Panc1 (cell line): Measurements from ENCODE around the gene EMX2. TPM values are rescaled to one million over a fixed set of nuclear protein-coding genes. Genes with fewer than 3 reads are reported as not detected.

Experiments
- ATAC-seq: fragments of 200-7000 bp; cut with Tn5 transposase; 2 replicates; pipeline ENCODE4 v1.9.1; 2020; ENCODE audit warnings: mild to moderate bottlenecking, moderate library complexity
- BruUV-seq: library from RNA; stranded (reverse); fragments of 400-500 nt; replicated peaks from 2 replicates; lab custom pipeline; 2021; lab: Mats Ljungman, UMichigan
- CTCF ChIA-PET: fragments of 300-600 bp; sonication (Branson Sonifier 250); formaldehyde crosslinking; loops from one replicate; lab custom pipeline; 2022; ENCODE audit warnings: antibody characterized with exemption; lab: Charles Lee
- POLR2A ChIA-PET: fragments of 300-600 bp; sonication (Branson Sonifier 250); formaldehyde crosslinking; loops from one replicate; lab custom pipeline; 2022; ENCODE audit warnings: antibody characterized with exemption; lab: Charles Lee
- DNase-seq: peaks from one replicate; pipeline ENCODE4 v3.0.0-alpha.2; 2010; ENCODE audit warnings: low read depth, low spot score
- H3K27ac ChIP-seq: 2 replicates; pipeline ENCODE4 v1.5.1; 2011; ENCODE audit warnings: mild to moderate bottlenecking, low read length, inconsistent platforms
- H3K27me3 ChIP-seq: fragments of 200-500 bp; sonication (Bioruptor generic); 2 replicates; pipeline ENCODE4 v1.6.0; 2014; ENCODE audit warnings: low read length, inconsistent platforms; ENCODE audit not compliant: control insufficient read depth, insufficient read depth
- H3K36me3 ChIP-seq: fragments of 200-500 bp; sonication (Bioruptor generic); 2 replicates; pipeline ENCODE4 v1.5.1; 2014; ENCODE audit warnings: inconsistent platforms, mild to moderate bottlenecking, low read length, moderate library complexity; ENCODE audit not compliant: control insufficient read depth, insufficient read depth
- H3K4me1 ChIP-seq: 2 replicates; pipeline ENCODE4 v1.5.1; 2011; ENCODE audit warnings: inconsistent platforms, mild to moderate bottlenecking, low read length, moderate library complexity; ENCODE audit not compliant: control insufficient read depth, insufficient read depth
- H3K4me3 ChIP-seq, 2 experiments: 2 replicates each; pipeline ENCODE4 v1.5.1; 2011 to 2012; ENCODE audit warnings: low read depth in 2 of 2, low read length in 2 of 2, mild to moderate bottlenecking in 2 of 2, inconsistent platforms in 1 of 2, moderate library complexity in 1 of 2
- H3K9me3 ChIP-seq: fragments of 200-500 bp; sonication (Bioruptor generic); 2 replicates; pipeline ENCODE4 v1.5.1; 2014; ENCODE audit warnings: low read depth, mild to moderate bottlenecking, inconsistent platforms, low read length, moderate library complexity; ENCODE audit not compliant: control insufficient read depth, insufficient read depth
- POLR2AphosphoS5 ChIP-seq: IDR thresholded peaks from 2 replicates; pipeline ENCODE4 v1.6.1; 2012; ENCODE audit warnings: mild to moderate bottlenecking, low read depth, low read length, moderate library complexity
- REST ChIP-seq, 2 experiments: IDR thresholded peaks; 2 replicates each; pipeline ENCODE4 v1.6.1; 2011 to 2012; ENCODE audit warnings: low read depth in 2 of 2, control low read depth in 1 of 2, low read length in 1 of 2, mild to moderate bottlenecking in 1 of 2, moderate library complexity in 1 of 2; ENCODE audit not compliant: insufficient read depth in 1 of 2
- SIN3A ChIP-seq: IDR thresholded peaks from 2 replicates; pipeline ENCODE4 v1.6.1; 2012; ENCODE audit warnings: low read depth, mild to moderate bottlenecking, low read length, moderate library complexity, borderline replicate concordance; ENCODE audit not compliant: insufficient read depth
- TCF7L2 ChIP-seq: IDR thresholded peaks from 2 replicates; pipeline ENCODE4 v1.6.1; 2011; ENCODE audit warnings: mild to moderate bottlenecking, low read depth, low read length, inconsistent platforms
- in situ Hi-C: cut with HindIII; loops from 2 replicates; pipeline ENCODE4 v1.10.0; 2016; ENCODE audit warnings: low sequenced_read_pairs, low pct_unique_long_range_greater_than_20kb
- intact Hi-C: fragments of 100-400 bp; cut with micrococcal nuclease; formaldehyde crosslinking; loops from one replicate; pipeline ENCODE4 v1.10.0; 2022; ENCODE audit not compliant: unreplicated experiment
- total RNA-seq: library from RNA; stranded (reverse); gene quantifications from one replicate; pipeline ENCODE4 v1.2.1, GENCODE V29; 2021; ENCODE audit not compliant: unreplicated experiment
- TF ChIP-seq, protein P1 (sequence below): fragments of 450-650 bp; IDR thresholded peaks from 2 replicates; pipeline ENCODE4 v1.5.1; 2017; ENCODE audit warnings: mild to moderate bottlenecking

EMX2 gene
- total RNA-seq, 1 experiment from 2014 or later, result not detected

- ATAC-seq (peak; percentile 68), DNase-seq (no peak)
- ChIA-PET POLR2A (no interaction called here), CTCF (interaction anchor here (0.6 to 0.8 kb wide), 2 partner anchors 23 to 157 kb away, joined by 4 to 6 read pairs; no protein-coding TSS in a partner anchor)
- peaks cover 42% of the 10 kb centered on the region for H3K27me3 ChIP-seq
- peak overlapping the region; percentile 28 to 48 for H3K4me3 ChIP-seq
- intact Hi-C loops (no loop called here), in situ Hi-C loops (no loop called here)
- H3K27ac ChIP-seq, result no peak overlapping the region
- TF ChIP-seq, protein P1, sequence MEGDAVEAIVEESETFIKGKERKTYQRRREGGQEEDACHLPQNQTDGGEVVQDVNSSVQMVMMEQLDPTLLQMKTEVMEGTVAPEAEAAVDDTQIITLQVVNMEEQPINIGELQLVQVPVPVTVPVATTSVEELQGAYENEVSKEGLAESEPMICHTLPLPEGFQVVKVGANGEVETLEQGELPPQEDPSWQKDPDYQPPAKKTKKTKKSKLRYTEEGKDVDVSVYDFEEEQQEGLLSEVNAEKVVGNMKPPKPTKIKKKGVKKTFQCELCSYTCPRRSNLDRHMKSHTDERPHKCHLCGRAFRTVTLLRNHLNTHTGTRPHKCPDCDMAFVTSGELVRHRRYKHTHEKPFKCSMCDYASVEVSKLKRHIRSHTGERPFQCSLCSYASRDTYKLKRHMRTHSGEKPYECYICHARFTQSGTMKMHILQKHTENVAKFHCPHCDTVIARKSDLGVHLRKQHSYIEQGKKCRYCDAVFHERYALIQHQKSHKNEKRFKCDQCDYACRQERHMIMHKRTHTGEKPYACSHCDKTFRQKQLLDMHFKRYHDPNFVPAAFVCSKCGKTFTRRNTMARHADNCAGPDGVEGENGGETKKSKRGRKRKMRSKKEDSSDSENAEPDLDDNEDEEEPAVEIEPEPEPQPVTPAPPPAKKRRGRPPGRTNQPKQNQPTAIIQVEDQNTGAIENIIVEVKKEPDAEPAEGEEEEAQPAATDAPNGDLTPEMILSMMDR, result peak; percentile 53; the same call in 1 of the 2 replicates
- TF ChIP-seq POLR2AphosphoS5, result no peak
- BruUV-seq, result no TSS peak
- H3K9me3 ChIP-seq, result no peaks in the 10 kb centered on the region
- peaks cover 9% of the 10 kb centered on the region; the same call in 1 of the 2 replicates for H3K4me1 ChIP-seq
- no peaks in the 10 kb centered on the region for H3K36me3 ChIP-seq
These were observed 868 bp downstream of the EMX2 start for GRCh38 chr10:117543225-117544003.

- Histone ChIP-seq H3K27me3 (peaks cover 46% of the 10 kb centered on the region), H3K36me3 (no peaks in the 10 kb centered on the region), H3K4me1 (peaks cover 9% of the 10 kb centered on the region; the same call in 1 of the 2 replicates), H3K27ac (no peak overlapping the region), H3K4me3 (peak overlapping the region; percentile 28 to 48), H3K9me3 (no peaks in the 10 kb centered on the region)
- intact Hi-C loops (no loop called here), in situ Hi-C loops (no loop called here)
- no peak for ATAC-seq
- CTCF ChIA-PET, result interaction anchor here (0.8 kb wide), 1 partner anchor 22 kb away, joined by 4 read pairs; no protein-coding TSS in a partner anchor
- POLR2A ChIA-PET, result no interaction called here
- DNase-seq, result no peak
- no TSS peak for BruUV-seq
- TF ChIP-seq TCF7L2 (no peak), POLR2AphosphoS5 (no peak), REST (IDR thresholded peaks at IDR 0.05; ENCODE audit: insufficient read depth in 1 of 2, low read depth in 2 of 2, low read length in 1 of 2) (no peak), SIN3A (no peak)
- TF ChIP-seq, protein P1, result no peak
These were observed 1.6 kb downstream of the EMX2 start for GRCh38 chr10:117544004-117544701.
